ENCODE data around the gene MAP7. TPM values are rescaled to one million over a fixed set of nuclear protein-coding genes. Genes with fewer than 3 reads are reported as not detected.

MAP7 gene
- total RNA-seq, 4 donors from 2014 or later = 18.3 to 33.0 (median 28.2) TPM

DNA sequence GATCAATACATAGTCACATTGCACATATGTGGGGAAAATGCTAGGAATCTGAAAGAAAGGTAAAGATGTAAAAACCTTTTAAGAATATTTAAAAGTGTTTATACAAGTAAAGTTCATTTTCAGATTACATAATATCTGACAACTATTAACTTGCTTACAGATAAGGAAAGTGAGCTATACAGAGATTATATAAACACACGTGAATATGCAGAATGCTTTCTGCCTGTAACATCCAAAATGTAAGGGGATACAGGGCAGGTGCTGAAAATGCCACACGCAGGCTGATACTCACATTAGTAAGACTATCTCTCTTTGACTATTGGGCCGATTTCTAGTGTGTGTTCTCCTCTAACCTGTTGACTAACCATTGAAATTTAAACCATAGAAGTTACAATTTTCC is 17.9 kb upstream of the MAP7 start:
- Histone ChIP-seq H3K27me3 (no peaks in the 10 kb centered on the region), H3K9me3 (peaks cover 0 to 10% (median 0%) of the 10 kb centered on the region in 3 donors), H3K36me3 (peaks cover 0 to 53% (median 0%) of the 10 kb centered on the region in 3 donors), H3K4me3 (no peak overlapping the region), H3K4me1 (peaks cover 0 to 11% (median 0%) of the 10 kb centered on the region in 3 donors), H3K27ac (no peak overlapping the region)
- DNase-seq = no peak
- WGBS, 2 donors = 88 to 89% methylated on average over 3 of the region's 3 CpGs
- TF ChIP-seq POLR2A (IDR thresholded peaks at IDR 0.05) = no peak
- intact Hi-C loops (cut with DNase I) = no loop called here

DNA sequence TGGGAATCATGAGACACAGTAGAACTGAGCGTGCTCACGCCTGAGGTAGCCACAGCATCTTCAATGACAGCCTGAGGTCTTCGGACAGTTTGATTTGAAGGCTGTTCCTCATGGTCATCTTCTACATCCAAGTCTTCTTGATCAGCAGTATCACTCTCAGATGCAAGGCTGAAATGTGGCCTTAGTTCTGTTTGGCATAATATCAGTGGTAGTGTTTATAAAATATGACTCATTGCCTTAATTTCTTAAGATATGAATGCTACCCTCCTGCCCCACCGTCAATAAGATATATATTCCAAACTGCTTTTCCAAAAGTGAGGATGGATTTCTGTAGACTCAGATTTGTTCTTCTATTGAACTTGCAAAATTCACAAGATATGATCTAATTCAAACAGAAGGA is 17.5 kb upstream of the MAP7 start:
- H3K9me3 ChIP-seq = peaks cover 0 to 10% (median 0%) of the 10 kb centered on the region in 3 donors
- WGBS, 2 donors = 81 to 84% methylated on average over 4 of the region's 4 CpGs
- H3K4me3 ChIP-seq = no peak overlapping the region
- H3K36me3 ChIP-seq = peaks cover 0 to 53% (median 0%) of the 10 kb centered on the region in 3 donors
- H3K27ac ChIP-seq = no peak overlapping the region
- TF ChIP-seq, protein P1, sequence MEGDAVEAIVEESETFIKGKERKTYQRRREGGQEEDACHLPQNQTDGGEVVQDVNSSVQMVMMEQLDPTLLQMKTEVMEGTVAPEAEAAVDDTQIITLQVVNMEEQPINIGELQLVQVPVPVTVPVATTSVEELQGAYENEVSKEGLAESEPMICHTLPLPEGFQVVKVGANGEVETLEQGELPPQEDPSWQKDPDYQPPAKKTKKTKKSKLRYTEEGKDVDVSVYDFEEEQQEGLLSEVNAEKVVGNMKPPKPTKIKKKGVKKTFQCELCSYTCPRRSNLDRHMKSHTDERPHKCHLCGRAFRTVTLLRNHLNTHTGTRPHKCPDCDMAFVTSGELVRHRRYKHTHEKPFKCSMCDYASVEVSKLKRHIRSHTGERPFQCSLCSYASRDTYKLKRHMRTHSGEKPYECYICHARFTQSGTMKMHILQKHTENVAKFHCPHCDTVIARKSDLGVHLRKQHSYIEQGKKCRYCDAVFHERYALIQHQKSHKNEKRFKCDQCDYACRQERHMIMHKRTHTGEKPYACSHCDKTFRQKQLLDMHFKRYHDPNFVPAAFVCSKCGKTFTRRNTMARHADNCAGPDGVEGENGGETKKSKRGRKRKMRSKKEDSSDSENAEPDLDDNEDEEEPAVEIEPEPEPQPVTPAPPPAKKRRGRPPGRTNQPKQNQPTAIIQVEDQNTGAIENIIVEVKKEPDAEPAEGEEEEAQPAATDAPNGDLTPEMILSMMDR (IDR thresholded peaks at IDR 0.05) = no peak
- TF ChIP-seq POLR2A (IDR thresholded peaks at IDR 0.05) = no peak
- intact Hi-C loops (cut with DNase I) = no loop called here
- H3K27me3 ChIP-seq = no peaks in the 10 kb centered on the region
- peaks cover 0 to 16% (median 0%) of the 10 kb centered on the region in 3 donors for H3K4me1 ChIP-seq
- no peak for DNase-seq

DNA sequence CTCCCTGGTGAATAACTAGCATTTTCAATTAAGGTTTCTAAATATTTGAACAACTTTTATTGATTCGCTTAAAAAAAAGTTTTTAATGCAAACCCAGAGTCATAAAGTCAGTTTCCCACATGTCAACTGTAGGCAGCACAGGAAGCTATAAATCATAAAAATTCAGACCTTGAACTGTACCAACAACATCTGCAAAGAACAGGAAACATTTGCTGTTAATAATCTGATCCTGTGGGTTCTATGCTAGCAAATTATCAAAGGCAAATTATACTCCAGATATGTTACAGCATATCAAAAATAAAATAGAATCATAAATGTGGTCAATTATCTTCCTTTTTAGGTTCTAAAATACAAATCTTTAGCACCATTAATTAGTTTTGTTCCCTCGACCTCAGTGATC is 16.6 kb upstream of the MAP7 start:
- Histone ChIP-seq H3K36me3 (peaks cover 0 to 61% (median 0%) of the 10 kb centered on the region in 3 donors), H3K27me3 (no peaks in the 10 kb centered on the region), H3K4me3 (no peak overlapping the region), H3K9me3 (peaks cover 0 to 10% (median 0%) of the 10 kb centered on the region in 3 donors), H3K27ac (no peak overlapping the region), H3K4me1 (peaks cover 0 to 19% (median 0%) of the 10 kb centered on the region in 3 donors)
- intact Hi-C loops (cut with DNase I) = no loop called here
- TF ChIP-seq, protein P1 (IDR thresholded peaks at IDR 0.05) = no peak
- TF ChIP-seq POLR2A (IDR thresholded peaks at IDR 0.05) = no peak
- no peak for DNase-seq
- 72 to 75% methylated on average over 2 of the region's 2 CpGs for WGBS, 2 donors

DNA sequence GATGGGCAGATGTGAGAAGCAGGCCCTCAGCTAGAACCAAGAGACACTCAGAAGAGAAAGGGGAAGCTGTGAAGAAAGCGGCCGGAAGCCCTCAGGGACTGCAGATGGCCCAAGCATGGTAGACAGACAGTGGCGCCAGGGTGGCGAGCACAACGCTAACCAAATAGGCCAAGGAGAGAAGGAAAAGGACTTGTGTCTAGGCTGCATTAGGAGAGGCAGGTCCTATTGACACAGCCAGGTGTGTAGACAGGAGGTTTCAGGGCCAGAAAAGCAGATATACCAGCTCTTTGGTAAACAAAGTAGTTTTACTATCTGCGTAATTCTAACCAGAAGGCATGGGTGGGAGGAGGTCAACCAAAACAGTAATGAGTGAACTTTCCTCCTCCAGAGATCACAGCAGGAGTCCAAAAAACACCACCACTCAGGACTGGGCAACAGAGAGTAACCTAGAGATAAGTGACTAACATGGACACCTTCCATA is 15.8 kb upstream of the MAP7 start:
- no peak overlapping the region for H3K4me3 ChIP-seq
- H3K9me3 ChIP-seq = peaks cover 0 to 3% (median 0%) of the 10 kb centered on the region in 3 donors
- no peak overlapping the region for H3K27ac ChIP-seq
- intact Hi-C loops (cut with DNase I) = no loop called here
- H3K27me3 ChIP-seq = no peaks in the 10 kb centered on the region
- DNase-seq = no peak
- TF ChIP-seq, protein P1 (IDR thresholded peaks at IDR 0.05) = no peak
- TF ChIP-seq POLR2A (IDR thresholded peaks at IDR 0.05) = no peak
- H3K36me3 ChIP-seq = peaks cover 0 to 62% (median 0%) of the 10 kb centered on the region in 3 donors
- WGBS, 2 donors = 86 to 90% methylated on average over 6 of the region's 6 CpGs
- peaks cover 0 to 19% (median 0%) of the 10 kb centered on the region in 3 donors for H3K4me1 ChIP-seq

DNA sequence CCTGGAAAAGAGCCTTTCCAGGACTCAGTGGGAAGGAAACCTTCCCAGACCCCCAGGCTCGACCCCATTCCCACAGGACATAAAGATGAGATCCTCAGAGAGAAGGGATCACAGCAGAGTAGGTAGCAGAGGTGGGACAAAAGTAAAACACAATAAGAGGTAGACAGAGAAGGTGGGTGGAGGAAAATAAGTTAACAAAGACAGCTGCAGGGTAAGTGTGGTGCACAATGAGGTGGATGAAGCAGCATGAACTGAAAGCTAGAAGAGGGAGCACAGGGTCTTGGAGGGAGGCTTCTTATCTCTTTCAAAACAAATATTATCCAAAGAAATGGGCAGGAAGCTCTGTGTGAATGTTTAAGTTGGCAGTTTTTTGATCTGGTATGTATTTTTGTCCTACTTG is 14.0 kb upstream of the MAP7 start:
- intact Hi-C loops (cut with DNase I) = no loop called here
- TF ChIP-seq, protein P1 (IDR thresholded peaks at IDR 0.05) = no peak
- no peak for TF ChIP-seq POLR2A (IDR thresholded peaks at IDR 0.05)
- Histone ChIP-seq H3K36me3 (peaks cover 0 to 78% (median 0%) of the 10 kb centered on the region in 3 donors), H3K4me3 (no peak overlapping the region), H3K27me3 (no peaks in the 10 kb centered on the region), H3K4me1 (peaks cover 0 to 19% (median 0%) of the 10 kb centered on the region in 3 donors), H3K27ac (peak overlapping the region in 2 of 4 donors; percentile 6 to 25), H3K9me3 (no peaks in the 10 kb centered on the region)
- no peak for DNase-seq
- WGBS, 2 donors = 14 to 29% methylated on average over 1 of the region's 1 CpG

Measured in esophagus squamous epithelium (tissue), 5 donors.